HUDEP-2 (cell line): ENCODE data around the gene DRD3.

ENCODE experiments used
- DNase-seq, 76 experiments: peaks; one replicate each; lab custom pipeline; 2025; ENCODE audit not compliant: unreplicated experiment in 76 of 76; lab: John Stamatoyannopoulos, UW

Gene DRD3

DNA sequence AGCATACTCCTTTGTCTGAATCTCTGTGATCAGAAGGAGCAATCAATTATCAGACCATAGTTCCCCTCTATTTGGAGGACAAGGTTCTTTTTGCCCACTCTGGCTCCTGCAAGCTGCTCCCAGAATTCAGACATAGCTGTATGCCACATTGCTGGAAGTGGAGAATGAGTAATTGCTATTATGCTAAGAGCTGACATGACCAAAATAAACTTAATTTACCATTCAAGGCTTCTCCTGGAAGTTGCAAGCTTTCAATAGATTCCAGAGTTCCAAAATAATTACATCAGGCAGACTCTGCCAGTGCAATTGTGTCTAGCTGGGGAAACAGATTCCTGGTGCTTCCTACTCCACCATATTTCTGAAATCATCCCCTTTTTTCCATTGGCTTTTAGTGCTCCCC is 7.6 kb upstream of the DRD3 start:
- DNase-seq = no peak

DNA sequence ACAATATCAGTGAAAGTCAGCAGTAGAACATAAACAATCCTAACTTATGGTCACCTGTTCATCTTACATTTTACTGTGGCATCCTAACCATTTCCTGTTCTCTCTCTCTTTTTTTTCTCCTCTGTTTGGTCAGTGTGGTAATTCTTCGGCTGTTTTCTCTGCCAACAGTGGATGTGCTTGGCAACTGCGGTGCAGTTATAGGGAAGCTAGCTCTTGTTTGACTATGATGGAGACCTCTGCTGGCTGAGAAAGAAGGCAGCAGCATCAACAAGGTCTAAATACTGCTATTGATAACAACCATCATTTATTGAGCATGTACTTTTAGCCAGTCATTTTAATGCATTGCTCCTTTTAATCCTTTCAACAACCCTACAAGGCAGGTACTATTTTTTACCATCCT is 723 bp upstream of the DRD3 start:
- DNase-seq = peak in 5 of 76 experiments; percentile 0 to 9 (median 6)

DNA sequence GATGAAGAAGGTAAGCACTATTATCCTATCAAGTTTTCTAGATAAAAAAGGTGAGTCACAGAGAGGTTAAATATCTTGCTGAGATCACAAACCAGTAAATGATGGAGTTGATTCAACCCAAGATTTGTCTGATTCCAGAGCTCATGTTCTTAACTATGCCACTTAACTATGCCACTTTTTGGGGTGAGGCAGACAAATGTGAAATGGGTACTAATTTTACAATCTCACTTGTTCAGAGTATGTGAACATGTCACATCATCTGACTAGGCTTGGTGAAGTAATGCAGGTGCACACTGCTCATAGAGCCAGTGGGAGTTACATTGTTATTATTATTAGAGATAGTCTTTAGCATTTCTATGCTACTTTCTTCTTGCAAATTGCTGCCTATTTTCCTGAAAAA is 2.0 kb downstream of the DRD3 start:
- no peak for DNase-seq

DNA sequence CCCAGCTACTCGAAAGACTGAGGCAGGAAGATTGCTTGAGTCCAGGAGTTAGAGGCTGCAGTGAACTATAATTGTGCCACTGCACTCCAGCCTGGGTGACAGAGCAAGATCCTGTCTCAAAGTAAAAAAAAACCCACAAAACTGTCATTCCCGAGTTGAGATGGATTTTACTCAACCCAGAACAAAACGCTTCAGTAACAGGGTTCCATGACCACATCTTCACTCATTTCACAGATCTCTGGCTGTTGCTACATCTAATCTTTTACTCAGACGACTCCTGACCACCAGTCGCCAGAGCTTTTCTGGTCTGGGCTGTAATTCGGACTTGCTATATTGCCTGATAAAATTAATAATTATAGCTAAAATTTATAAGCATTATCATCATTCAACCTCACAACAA is 2.4 kb downstream of the DRD3 start:
- DNase-seq = no peak

DNA sequence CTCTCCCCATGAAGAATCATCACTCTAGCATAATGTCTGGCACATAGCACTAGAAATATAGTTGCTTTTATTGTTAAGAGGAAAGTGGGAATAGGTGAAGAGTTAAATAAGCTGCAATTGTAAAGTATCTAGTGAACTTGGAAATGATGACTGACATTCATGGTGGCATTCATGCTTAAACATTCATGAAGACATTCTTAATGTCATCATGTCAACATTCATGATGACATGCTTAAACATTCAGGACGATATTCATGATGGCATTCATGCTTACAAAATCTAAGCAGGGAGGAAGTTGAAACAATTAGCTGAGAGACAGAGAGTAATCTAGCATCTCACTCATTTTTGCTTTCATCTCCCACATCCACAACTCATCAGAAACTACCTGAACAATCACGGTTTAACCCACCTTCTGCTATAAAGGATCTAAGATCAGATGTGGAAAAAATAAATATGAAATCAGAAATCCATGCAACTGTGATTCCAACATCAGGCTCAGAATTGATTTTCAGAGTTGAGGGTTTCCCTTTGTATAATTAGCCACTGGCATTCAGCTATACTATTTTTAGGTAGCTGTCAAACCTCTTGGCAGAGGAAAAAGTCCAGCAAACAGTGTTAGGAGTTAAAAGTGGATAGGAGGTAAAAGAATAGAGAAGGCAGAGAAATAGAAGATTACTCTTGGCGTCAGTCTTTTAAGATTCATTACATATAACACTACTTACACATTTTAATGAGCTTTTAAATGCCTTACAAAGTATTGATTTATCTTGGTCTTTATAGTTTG is 3.5 kb downstream of the DRD3 start:
- no peak for DNase-seq

DNA sequence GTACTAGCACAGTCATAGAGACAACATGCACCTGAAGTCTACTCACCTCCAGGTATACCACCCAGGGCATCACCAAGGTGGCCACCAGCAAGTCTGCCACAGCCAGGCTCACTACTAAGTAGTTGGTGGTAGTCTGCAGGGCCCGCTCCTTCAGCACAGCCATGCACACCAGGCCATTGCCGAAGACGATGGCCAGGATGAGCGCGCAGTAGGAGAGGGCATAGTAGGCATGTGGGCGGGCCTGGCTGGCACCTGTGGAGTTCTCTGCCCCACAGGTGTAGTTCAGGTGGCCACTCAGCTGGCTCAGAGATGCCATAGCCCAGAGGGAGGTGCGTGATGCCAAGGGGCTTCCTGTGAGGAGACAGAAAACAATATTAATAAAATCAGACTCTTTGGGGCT is 7.2 kb downstream of the DRD3 start:
- DNase-seq = no peak

DNA sequence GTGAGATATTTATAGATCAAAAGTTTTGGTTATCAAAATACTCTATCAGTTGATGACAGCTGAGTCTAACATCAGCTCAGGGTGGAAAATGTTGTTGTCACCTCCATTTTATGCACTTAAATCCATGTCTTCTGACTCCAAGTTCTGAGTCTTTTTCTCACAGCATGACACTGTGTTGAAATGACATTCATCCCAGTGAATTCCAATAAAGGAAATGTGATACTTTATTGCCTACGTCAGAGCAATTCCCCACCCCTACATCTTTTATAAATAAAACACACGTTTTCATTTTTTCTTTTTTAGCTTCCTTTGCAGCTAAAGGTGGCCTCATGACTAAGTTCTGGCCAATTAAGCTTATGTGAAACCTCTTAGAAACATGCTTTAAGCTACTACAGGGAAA is 10.7 kb downstream of the DRD3 start:
- DNase-seq = no peak

DNA sequence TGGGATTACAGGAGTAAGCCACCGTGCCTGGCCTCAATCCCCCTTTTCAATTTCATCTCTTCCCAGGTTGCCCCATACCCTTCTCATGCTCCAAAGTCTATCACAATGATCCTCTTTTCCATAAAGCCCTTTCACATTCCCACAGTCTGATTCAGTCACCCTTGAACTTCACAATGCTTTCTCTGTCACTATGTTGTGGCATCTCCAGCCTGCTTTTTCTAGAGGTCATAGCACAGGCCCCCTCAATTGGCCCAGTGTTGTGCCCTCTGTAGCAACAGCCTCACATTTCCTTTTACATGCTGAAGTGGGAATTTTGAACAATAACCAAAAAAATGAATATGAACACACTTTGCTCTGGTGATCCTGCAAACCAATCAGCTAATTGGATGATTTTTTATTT is 21.5 kb downstream of the DRD3 start:
- DNase-seq = no peak

DNA sequence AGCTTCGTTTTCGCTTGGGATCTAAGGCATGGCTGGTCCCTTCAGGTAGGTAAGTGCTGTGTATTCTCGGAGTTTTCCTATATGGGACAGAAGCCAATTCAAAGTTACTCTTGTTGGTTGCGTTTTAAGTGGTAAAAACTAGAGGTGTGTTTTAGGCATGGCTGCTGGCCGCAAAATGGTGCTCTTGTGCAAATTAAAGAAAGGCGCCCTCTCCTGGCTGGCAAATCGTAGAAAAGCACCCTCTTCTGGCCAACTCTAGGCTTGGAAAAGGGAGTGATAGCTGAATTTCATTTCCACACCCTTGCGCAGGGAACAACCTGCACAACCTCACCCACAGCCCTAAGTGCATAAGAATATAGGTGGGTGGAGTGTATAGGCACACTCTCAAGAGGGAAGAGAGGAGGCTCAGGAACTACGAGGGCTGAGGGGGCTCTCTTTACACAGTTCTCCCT is 23.5 kb downstream of the DRD3 start:
- DNase-seq = peak in 20 of 76 experiments; percentile 3 to 49 (median 15)

DNA sequence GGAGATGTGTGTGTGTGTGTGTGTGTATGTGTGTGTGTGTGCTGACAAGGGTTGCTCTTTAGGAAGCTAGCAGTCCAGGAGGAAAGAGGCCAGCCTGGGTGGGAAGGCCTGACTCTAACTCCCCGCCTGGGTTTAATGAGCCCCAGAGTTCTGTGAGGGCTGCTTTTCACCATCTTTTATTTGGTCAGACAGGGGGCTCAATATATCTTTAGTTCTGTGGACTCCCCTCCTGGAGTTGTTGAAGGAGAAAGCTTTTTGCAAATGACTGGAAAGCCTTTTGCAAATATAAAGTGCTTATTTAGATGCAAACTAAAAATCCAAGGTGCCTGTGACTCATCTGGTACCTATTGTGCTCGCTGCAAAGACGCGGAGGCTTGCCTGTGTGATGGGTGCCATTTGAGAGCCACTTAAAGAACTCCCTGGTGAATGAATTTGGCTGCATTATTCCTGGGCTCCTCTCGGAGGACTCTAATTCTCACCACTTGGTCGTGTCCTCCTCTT is 24.5 kb downstream of the DRD3 start:
- DNase-seq = no peak

DNA sequence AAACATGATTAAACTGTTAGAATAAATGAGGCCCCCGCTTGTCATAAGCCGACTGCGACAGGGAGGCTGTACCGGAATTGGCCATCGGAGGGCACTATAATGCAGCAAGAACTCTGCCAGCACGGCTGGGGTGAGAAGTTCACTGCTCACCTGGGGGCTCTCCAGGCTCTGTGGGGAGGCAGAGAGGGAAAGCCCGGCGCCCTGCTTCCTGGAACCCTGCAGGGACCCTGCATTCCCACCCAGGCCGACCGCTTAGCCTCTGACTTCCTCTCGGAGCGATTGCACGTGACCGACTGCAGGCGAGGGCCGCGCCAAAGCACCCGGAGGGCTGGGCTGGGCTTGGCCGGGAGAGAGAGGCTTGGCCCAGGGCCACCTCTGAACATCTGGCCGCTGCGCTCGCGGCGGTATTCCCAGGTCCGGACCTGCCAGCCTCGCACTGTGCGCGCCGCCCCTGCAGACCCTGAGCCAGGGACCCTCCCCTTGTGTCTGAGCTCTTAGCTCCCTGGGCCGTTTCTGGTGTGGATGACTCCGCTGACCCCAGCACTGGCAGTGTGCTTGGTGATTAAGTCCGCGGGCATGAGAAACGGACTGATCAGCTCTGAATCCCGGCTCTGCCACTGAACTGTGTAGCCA is 26.2 kb downstream of the DRD3 start:
- DNase-seq = peak in 64 of 76 experiments; percentile 0 to 73 (median 54)

DNA sequence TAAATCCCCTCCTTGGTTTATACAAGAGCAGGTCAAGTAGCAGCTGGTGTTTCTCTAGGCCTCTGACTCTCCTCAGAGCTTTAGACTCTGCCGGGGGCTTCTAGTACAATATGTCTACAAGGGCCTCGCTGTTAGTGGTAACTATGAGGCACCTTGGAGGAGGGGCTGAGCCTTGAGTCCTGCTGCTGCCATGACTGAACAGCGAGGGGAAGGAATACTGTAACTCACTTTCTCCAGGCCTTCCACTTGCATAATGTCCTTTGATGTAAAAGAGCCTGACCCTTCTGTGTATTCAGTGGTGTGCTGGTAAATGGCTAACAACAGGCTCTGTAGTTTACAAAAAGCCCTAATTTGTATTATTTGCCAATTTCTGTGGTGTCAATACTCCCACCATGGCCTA is 27.8 kb downstream of the DRD3 start:
- DNase-seq = no peak

DNA sequence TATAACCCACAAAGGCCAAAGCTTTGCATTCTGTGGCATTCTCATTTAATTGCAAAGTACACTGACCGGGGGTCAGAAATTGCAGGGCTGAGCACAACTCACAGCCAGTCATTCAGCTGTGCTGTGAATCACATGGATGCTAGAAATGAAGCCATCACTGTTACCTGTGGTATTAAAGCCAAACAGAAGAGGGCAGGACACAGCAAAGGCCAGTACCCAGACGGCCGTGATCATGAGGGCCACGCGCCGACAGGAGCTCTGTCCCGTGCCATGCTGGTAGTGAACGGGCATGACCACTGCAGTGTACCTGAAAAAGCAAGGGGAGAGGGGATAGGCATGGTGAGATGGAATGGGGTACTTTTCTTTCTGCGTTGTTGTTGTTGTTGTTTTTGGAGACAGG is 31.6 kb downstream of the DRD3 start:
- no peak for DNase-seq

DNA sequence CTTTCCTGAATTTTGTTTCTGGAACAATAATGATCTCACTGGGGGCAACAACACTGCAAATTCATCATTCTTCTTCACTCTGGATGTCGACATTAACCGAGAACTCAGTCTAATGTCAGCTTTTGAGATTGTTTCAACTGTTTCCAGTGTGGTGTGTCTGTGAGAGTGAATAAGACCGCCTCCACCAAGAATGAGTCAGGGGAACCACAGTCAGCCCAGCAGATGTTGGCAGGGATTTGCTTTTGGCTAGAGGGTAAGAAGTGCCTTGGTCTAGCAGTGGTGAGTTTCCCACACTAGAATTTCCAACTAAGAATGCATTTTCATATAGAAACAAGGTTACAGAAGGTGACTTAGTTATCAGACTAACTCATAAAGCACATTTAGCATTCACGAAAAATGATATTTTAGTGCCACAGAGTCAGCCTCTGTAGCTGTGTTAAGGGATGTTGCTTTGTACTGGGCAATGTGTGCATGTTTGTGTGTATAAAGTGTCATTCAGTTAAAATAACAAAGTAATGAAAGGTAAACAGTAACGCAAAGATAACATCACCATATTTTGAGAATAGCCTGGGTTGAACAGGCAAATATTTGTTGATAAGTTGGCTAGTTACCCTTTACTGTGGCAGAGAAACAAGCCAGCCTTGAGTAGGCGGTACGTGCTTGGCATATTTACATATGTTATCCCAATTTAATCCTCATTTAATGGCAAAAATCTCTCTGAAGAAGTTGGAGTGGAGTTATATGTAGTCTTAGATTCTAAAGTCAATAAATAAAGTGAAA is 33.8 kb downstream of the DRD3 start:
- no peak for DNase-seq

DNA sequence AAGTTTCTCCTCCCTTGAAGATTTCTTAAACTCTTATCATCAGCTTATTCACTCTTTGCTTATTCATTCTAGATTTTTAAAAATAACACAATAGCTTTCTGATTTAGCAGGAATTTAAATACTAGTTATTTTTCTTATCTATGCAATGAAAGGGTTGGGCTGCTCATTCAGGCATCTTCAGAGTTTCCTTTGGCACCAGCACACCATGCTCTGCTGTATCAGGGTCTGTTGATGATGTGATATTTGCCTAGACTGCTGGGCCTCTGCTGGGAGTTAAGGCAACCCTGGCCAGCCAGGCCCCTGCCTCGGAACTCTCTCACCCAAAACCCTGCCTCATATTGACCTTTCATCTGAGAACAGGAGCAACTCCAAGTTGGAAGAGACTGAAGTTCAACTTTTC is 35.0 kb downstream of the DRD3 start:
- DNase-seq = no peak

DNA sequence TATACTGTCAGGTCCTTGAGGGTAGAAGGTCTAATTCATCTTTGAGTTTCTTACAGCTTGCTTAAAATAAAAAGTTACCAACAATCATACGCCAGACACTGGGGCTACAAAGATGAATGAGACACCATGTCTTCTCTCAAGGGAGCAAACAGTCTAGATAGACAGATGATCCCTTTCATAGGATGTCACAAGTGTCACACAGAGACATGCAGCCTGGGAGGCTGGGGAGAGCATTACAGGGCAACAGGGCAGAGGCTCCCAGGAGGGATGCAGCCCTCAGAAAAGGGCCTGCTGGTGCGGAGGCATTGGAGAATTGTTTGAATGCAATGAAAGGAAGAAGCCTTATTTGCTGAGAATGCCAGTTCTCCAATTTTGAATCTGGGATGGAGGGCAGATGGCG is 39.0 kb downstream of the DRD3 start:
- DNase-seq = no peak

DNA sequence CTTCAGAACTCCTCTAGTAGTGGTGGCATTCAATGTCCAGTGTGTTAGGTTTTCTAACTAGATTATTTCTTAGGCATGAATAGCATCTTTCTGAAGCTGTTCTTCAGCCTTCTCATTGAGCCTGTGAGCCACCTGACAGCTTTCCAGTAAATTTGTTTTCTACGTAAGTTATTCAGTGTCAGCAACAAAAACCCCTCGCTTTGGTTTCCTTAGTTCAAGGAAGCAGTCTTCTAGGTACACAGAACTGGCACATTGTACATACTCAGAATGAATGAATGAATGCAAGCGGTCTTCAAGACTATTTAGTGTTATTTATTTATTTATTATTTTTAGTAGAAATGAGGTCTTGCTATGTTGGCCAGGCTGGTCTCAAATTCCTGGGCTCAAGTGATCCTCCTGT is 44.9 kb downstream of the DRD3 start:
- no peak for DNase-seq

DNA sequence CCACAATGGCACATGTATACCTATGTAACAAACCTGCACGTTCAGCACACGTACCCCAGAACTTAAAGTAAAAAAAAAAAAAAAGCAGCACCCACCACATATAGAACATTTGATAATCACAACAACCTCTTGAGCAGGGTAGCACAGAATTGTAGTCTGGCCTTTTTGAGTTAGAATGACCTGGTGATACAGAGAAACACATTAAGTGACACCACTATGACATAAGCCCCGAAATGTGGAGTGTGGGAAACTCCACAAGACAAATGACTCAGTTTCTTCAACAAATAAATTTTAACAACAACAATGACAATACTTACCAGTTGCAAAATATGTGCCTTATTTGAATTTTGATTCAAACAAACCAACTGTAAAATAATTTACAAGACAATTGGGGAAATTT is 46.4 kb downstream of the DRD3 start:
- no peak for DNase-seq

DNA sequence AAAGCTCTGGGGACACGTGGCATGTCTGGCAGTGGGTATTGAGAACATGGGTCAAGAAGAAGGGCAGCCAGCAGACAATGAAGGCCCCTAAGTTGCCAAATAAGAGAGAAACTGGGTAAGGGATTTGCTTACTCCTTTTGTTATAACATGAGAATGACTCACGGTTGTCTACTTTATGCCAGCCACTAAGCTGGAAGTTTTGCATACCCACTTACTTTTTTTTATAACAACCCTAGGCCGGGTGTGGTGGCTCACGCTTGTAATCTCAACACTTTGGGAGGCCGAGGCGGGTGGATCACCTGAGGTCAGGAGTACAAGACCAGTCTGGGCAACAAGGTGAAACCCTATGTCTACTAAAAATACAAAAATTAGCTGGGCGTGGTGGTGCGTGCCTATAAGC is 50.0 kb downstream of the DRD3 start:
- DNase-seq = no peak

DNA sequence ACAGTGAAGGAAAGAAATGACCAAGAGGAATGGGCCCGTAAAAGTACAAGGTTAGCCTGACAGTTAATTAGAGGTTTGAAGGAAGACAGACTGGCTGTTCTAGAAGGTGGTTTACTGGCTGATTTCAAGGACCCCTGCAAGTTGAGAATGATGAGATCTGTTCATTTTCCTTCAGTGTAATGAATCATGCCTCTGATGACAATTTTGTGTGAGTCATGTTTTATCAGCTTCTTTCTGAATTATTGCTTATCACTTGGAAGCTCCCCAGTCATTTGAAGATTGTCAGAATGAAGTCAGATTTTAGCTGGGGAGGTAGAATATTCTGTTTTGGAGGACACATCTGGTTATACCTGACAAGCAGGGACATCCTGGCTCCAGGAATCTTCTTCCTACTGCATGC is 50.6 kb downstream of the DRD3 start:
- peak in 1 of 76 experiments; percentile 1 for DNase-seq

DNA sequence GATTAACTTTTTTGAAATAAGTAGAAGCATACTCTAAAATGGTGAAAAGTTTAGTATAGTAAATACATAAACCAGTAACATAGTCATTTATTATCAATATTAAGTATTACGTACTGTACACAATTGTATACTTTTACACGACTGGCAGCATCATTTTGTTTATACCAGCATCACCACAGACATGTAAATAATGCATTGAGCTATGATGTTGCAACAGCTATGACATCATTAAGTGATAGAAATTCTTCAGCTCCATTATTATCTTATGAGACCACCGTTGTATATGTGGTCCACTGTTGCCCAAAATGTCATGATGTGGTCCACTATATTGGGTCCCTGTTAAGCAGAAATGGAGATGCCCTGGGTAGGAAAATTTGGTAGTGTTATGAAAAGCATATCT is 51.3 kb downstream of the DRD3 start:
- no peak for DNase-seq
